CD8-positive, alpha-beta memory T cell (primary cell): ENCODE data around the gene BRSK2. TPM values are rescaled to one million over a fixed set of nuclear protein-coding genes. Genes with fewer than 3 reads are reported as not detected.
"Not testable (repeated sequence)": the region's sequence is repeated elsewhere in the genome, so short reads cannot be mapped to it uniquely, and the experiment has no call there.

Experiments used
- CTCF ChIA-PET: fragments of 350-600 bp; sonication (Branson Sonifier 250); formaldehyde crosslinking; loops from one replicate; lab custom pipeline; 2021; ENCODE audit warnings: antibody characterized with exemption; lab: Charles Lee
- POLR2A ChIA-PET: fragments of 350-600 bp; sonication (Branson Sonifier 250); formaldehyde crosslinking; loops from one replicate; lab custom pipeline; 2021; ENCODE audit warnings: antibody characterized with exemption; lab: Charles Lee
- DNase-seq, 5 donors: peaks; one replicate each; pipeline versions ENCODE4 v3.0.0 to v3.0.0-alpha.2; 2020 to 2022; ENCODE audit warnings: mixed read lengths in 1 of 5
- H3K27ac ChIP-seq: one replicate; pipeline ENCODE4 v1.7.0; 2013; ENCODE audit warnings: low read depth, mild to moderate bottlenecking, low read length, moderate library complexity
- H3K27me3 ChIP-seq: 2 replicates; pipeline ENCODE4 v1.7.0; 2013; ENCODE audit warnings: low read length, mild to moderate bottlenecking; ENCODE audit not compliant: insufficient read depth, poor library complexity, severe bottlenecking
- H3K36me3 ChIP-seq: 2 replicates; pipeline ENCODE4 v1.7.0; 2013; ENCODE audit warnings: mild to moderate bottlenecking, low read length, moderate library complexity; ENCODE audit not compliant: insufficient read depth
- H3K4me1 ChIP-seq: 2 replicates; pipeline ENCODE4 v1.7.0; 2013; ENCODE audit warnings: mild to moderate bottlenecking, low read length, moderate library complexity; ENCODE audit not compliant: insufficient read depth
- H3K4me3 ChIP-seq: 2 replicates; pipeline ENCODE4 v1.7.0; 2013; ENCODE audit warnings: mild to moderate bottlenecking, low read length
- H3K9me3 ChIP-seq: 2 replicates; pipeline ENCODE4 v1.7.0; 2013; ENCODE audit warnings: mild to moderate bottlenecking, low read length
- H3K27ac Mint-ChIP-seq, 8 donors: one replicate each; pipeline ENCODE4 v1.8.0; 2020 to 2021; ENCODE audit warnings: mixed read lengths in 8 of 8, mild to moderate bottlenecking in 6 of 8, inconsistent platforms in 3 of 8, moderate library complexity in 3 of 8
- H3K27me3 Mint-ChIP-seq, 2 donors: one replicate each; pipeline ENCODE4 v1.8.0; 2020 to 2021; ENCODE audit warnings: mixed read lengths in 2 of 2, mild to moderate bottlenecking in 1 of 2, moderate library complexity in 1 of 2
- H3K36me3 Mint-ChIP-seq, 3 donors: one replicate each; pipeline ENCODE4 v1.8.0; 2020 to 2021; ENCODE audit warnings: mixed read lengths in 3 of 3, inconsistent platforms in 1 of 3, mild to moderate bottlenecking in 1 of 3
- H3K4me1 Mint-ChIP-seq, 3 donors: one replicate each; pipeline ENCODE4 v1.8.0; 2020 to 2021; ENCODE audit warnings: mixed read lengths in 3 of 3, inconsistent platforms in 1 of 3, mild to moderate bottlenecking in 1 of 3
- H3K4me3 Mint-ChIP-seq, 7 donors: one replicate each; pipeline ENCODE4 v1.8.0; 2020 to 2021; ENCODE audit warnings: mixed read lengths in 7 of 7, mild to moderate bottlenecking in 6 of 7, moderate library complexity in 4 of 7, inconsistent platforms in 2 of 7
- H3K9me3 Mint-ChIP-seq, 5 donors: one replicate each; pipeline ENCODE4 v1.8.0; 2020 to 2022; ENCODE audit warnings: mixed read lengths in 5 of 5, mild to moderate bottlenecking in 3 of 5, moderate library complexity in 2 of 5, inconsistent platforms in 1 of 5
- polyA plus RNA-seq: library from polyadenylated mRNA; unstranded; fragments of 300-500 nt; fragmentation: Illumina TruSeq; gene quantifications from one replicate; pipeline ENCODE4 v1.2.3, GENCODE V29; 2021
- total RNA-seq, 2 experiments: library from RNA; stranded (reverse); gene quantifications; one replicate each; pipeline ENCODE4 v1.2.3, GENCODE V29; 2021

BRSK2 gene
- total and polyA plus RNA-seq, 3 experiments from 2014 or later, result 0.23 to 0.59 (median 0.35) TPM

GRCh38 chr11:1358931-1359330, 30.8 kb upstream of the BRSK2 start:
- POLR2A ChIA-PET, H3K9me3 ChIP-seq, H3K4me3 Mint-ChIP-seq, CTCF ChIA-PET, DNase-seq, H3K4me3 ChIP-seq, H3K36me3 Mint-ChIP-seq, H3K27ac Mint-ChIP-seq, H3K9me3 Mint-ChIP-seq, H3K36me3 ChIP-seq, H3K4me1 Mint-ChIP-seq, H3K27ac ChIP-seq, H3K27me3 ChIP-seq, H3K4me1 ChIP-seq: not testable (repeated sequence)
- H3K27me3 Mint-ChIP-seq, result peaks cover 18 to 22% of the 10 kb centered on the region in 2 donors

- H3K4me3 Mint-ChIP-seq, result no peak overlapping the region
- H3K4me1 ChIP-seq, result no peaks in the 10 kb centered on the region
- no peaks in the 10 kb centered on the region for H3K27me3 ChIP-seq
- H3K36me3 ChIP-seq, result no peaks in the 10 kb centered on the region
- H3K27ac Mint-ChIP-seq, result no peak overlapping the region
- peak in 1 of 5 donors; percentile 26 for DNase-seq
- H3K4me1 Mint-ChIP-seq, result no peaks in the 10 kb centered on the region
- POLR2A ChIA-PET, result no interaction called here
- CTCF ChIA-PET, result no interaction called here
- H3K27me3 Mint-ChIP-seq, result peaks cover 18 to 25% of the 10 kb centered on the region in 2 donors
- H3K4me3 ChIP-seq, result no peak overlapping the region
- H3K27ac ChIP-seq, result no peak overlapping the region
- H3K9me3 ChIP-seq, result no peaks in the 10 kb centered on the region
- H3K9me3 Mint-ChIP-seq, result no peaks in the 10 kb centered on the region
- no peaks in the 10 kb centered on the region for H3K36me3 Mint-ChIP-seq
Observed at GRCh38 chr11:1359556-1359955, 30.2 kb upstream of the BRSK2 start.

GRCh38 chr11:1360181-1360834, 29.4 kb upstream of the BRSK2 start:
- no peaks in the 10 kb centered on the region for H3K4me1 ChIP-seq
- no peak overlapping the region for H3K4me3 ChIP-seq
- H3K4me3 Mint-ChIP-seq, result no peak overlapping the region
- H3K36me3 ChIP-seq, result no peaks in the 10 kb centered on the region
- H3K9me3 Mint-ChIP-seq, result no peaks in the 10 kb centered on the region
- peaks cover 15 to 26% of the 10 kb centered on the region in 2 donors for H3K27me3 Mint-ChIP-seq
- peak in 1 of 5 donors; percentile 33 for DNase-seq
- ChIA-PET CTCF (no interaction called here), POLR2A (no interaction called here)
- no peaks in the 10 kb centered on the region for H3K4me1 Mint-ChIP-seq
- H3K36me3 Mint-ChIP-seq, result no peaks in the 10 kb centered on the region
- H3K27ac ChIP-seq, result no peak overlapping the region
- no peaks in the 10 kb centered on the region for H3K27me3 ChIP-seq
- no peaks in the 10 kb centered on the region for H3K9me3 ChIP-seq
- H3K27ac Mint-ChIP-seq, result no peak overlapping the region

- POLR2A ChIA-PET, result no interaction called here
- no peaks in the 10 kb centered on the region for H3K4me1 Mint-ChIP-seq
- DNase-seq, result peak in 1 of 5 donors; percentile 28
- no peaks in the 10 kb centered on the region for H3K27me3 ChIP-seq
- H3K27ac Mint-ChIP-seq, result no peak overlapping the region
- no peaks in the 10 kb centered on the region for H3K36me3 ChIP-seq
- H3K9me3 ChIP-seq, result no peaks in the 10 kb centered on the region
- H3K27ac ChIP-seq, result no peak overlapping the region
- H3K4me1 ChIP-seq, result no peaks in the 10 kb centered on the region
- H3K4me3 ChIP-seq, result no peak overlapping the region
- no peaks in the 10 kb centered on the region for H3K36me3 Mint-ChIP-seq
- CTCF ChIA-PET, result no interaction called here
- H3K27me3 Mint-ChIP-seq, result peaks cover 17 to 25% of the 10 kb centered on the region in 2 donors
- peaks cover 0 to under 1% (median 0%) of the 10 kb centered on the region in 5 donors for H3K9me3 Mint-ChIP-seq
- no peak overlapping the region for H3K4me3 Mint-ChIP-seq
Observed at GRCh38 chr11:1360835-1361357, 28.8 kb upstream of the BRSK2 start.

GRCh38 chr11:1361882-1362281, 27.9 kb upstream of the BRSK2 start:
- Histone ChIP-seq H3K4me3 (no peak overlapping the region), H3K27ac (no peak overlapping the region), H3K4me1 (no peaks in the 10 kb centered on the region), H3K36me3 (no peaks in the 10 kb centered on the region), H3K27me3 (no peaks in the 10 kb centered on the region), H3K9me3 (no peaks in the 10 kb centered on the region)
- DNase-seq, result peak in 1 of 5 donors; percentile 17
- Mint-ChIP-seq H3K27ac (no peak overlapping the region), H3K4me1 (no peaks in the 10 kb centered on the region), H3K4me3 (no peak overlapping the region), H3K36me3 (no peaks in the 10 kb centered on the region), H3K9me3 (peaks cover 3 to 7% (median 6%) of the 10 kb centered on the region in 5 donors), H3K27me3 (peaks cover 12 to 20% of the 10 kb centered on the region in 2 donors)
- ChIA-PET POLR2A (no interaction called here), CTCF (no interaction called here)

- H3K27me3 Mint-ChIP-seq, result peaks cover 4 to 15% of the 10 kb centered on the region in 2 donors
- H3K36me3 ChIP-seq, result no peaks in the 10 kb centered on the region
- peak in 1 of 5 donors; percentile 18 for DNase-seq
- H3K4me1 Mint-ChIP-seq, result no peaks in the 10 kb centered on the region
- no peak overlapping the region for H3K4me3 ChIP-seq
- peaks cover 3 to 9% (median 7%) of the 10 kb centered on the region in 5 donors for H3K9me3 Mint-ChIP-seq
- H3K27me3 ChIP-seq, result no peaks in the 10 kb centered on the region
- CTCF ChIA-PET, result no interaction called here
- H3K4me1 ChIP-seq, result no peaks in the 10 kb centered on the region
- no peak overlapping the region for H3K4me3 Mint-ChIP-seq
- no peaks in the 10 kb centered on the region for H3K36me3 Mint-ChIP-seq
- no peaks in the 10 kb centered on the region for H3K9me3 ChIP-seq
- POLR2A ChIA-PET, result no interaction called here
- H3K27ac Mint-ChIP-seq, result no peak overlapping the region
- no peak overlapping the region for H3K27ac ChIP-seq
Observed at GRCh38 chr11:1367721-1368120, 22.0 kb upstream of the BRSK2 start.

GRCh38 chr11:1368216-1368615, 21.5 kb upstream of the BRSK2 start:
- H3K4me1 Mint-ChIP-seq, result no peaks in the 10 kb centered on the region
- H3K36me3 Mint-ChIP-seq, result no peaks in the 10 kb centered on the region
- Histone ChIP-seq H3K4me3 (no peak overlapping the region), H3K27me3 (no peaks in the 10 kb centered on the region), H3K27ac (no peak overlapping the region), H3K9me3 (no peaks in the 10 kb centered on the region), H3K36me3 (no peaks in the 10 kb centered on the region), H3K4me1 (no peaks in the 10 kb centered on the region)
- no peak overlapping the region for H3K4me3 Mint-ChIP-seq
- H3K27me3 Mint-ChIP-seq, result peaks cover 4 to 15% of the 10 kb centered on the region in 2 donors
- ChIA-PET CTCF (no interaction called here), POLR2A (no interaction called here)
- peak overlapping the region in 1 of 8 donors; percentile 94 for H3K27ac Mint-ChIP-seq
- H3K9me3 Mint-ChIP-seq, result peaks cover 3 to 9% (median 7%) of the 10 kb centered on the region in 5 donors
- DNase-seq, result peak in 1 of 5 donors; percentile 20

- no peaks in the 10 kb centered on the region for H3K9me3 ChIP-seq
- H3K4me1 ChIP-seq, result no peaks in the 10 kb centered on the region
- Mint-ChIP-seq H3K4me3 (no peak overlapping the region), H3K9me3 (peaks cover 3 to 9% (median 7%) of the 10 kb centered on the region in 5 donors), H3K4me1 (no peaks in the 10 kb centered on the region), H3K36me3 (no peaks in the 10 kb centered on the region), H3K27ac (no peak overlapping the region), H3K27me3 (peaks cover 4 to 12% of the 10 kb centered on the region in 2 donors)
- no peak overlapping the region for H3K4me3 ChIP-seq
- DNase-seq, result peak in 1 of 5 donors; percentile 33
- ChIA-PET POLR2A (no interaction called here), CTCF (no interaction called here)
- no peaks in the 10 kb centered on the region for H3K36me3 ChIP-seq
- no peak overlapping the region for H3K27ac ChIP-seq
- H3K27me3 ChIP-seq, result no peaks in the 10 kb centered on the region
Observed at GRCh38 chr11:1368966-1369365, 20.8 kb upstream of the BRSK2 start.
